Measurements from ENCODE around the gene SEMA5A.

Gene SEMA5A

GRCh38 chr5:9069650-9070049 lies 476.2 kb downstream of the SEMA5A start:
- intact Hi-C loops (cut with micrococcal nuclease), result no loop called here
- Mint-ChIP-seq H3K9me3 (peaks cover 15% of the 10 kb centered on the region), H3K4me1 (ENCODE audit: low read depth) (no peaks in the 10 kb centered on the region), H3K27ac (no peak overlapping the region), H3K36me3 (ENCODE audit: low read depth) (no peaks in the 10 kb centered on the region), H3K27me3 (no peaks in the 10 kb centered on the region), H3K4me3 (no peak overlapping the region)

DNA sequence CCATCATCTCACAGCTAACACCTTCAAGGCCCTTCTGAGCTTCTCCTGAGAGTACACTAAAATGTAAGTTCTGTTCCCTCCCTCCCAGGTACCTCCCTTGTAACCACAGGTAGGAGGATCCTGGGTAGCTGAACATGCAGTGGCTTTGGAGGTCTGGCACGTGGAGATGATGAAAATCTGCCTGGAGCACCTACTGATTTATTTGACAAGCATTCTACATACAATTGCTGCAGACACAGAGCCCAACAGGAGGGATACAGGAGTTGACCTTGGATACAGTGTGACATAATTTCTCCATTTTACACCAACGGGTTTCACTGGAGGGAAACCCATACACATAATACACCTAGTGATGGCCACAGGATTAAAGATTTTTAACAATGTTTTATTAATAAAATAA lies 478.7 kb downstream of the SEMA5A start:
- H3K9me3 Mint-ChIP-seq, result peaks cover 5% of the 10 kb centered on the region
- no peaks in the 10 kb centered on the region for H3K4me1 Mint-ChIP-seq (ENCODE audit: low read depth)
- H3K36me3 Mint-ChIP-seq (ENCODE audit: low read depth), result no peaks in the 10 kb centered on the region
- intact Hi-C loops (cut with micrococcal nuclease), result no loop called here
- H3K27me3 Mint-ChIP-seq, result no peaks in the 10 kb centered on the region
- no peak overlapping the region for H3K27ac Mint-ChIP-seq
- H3K4me3 Mint-ChIP-seq, result no peak overlapping the region

DNA sequence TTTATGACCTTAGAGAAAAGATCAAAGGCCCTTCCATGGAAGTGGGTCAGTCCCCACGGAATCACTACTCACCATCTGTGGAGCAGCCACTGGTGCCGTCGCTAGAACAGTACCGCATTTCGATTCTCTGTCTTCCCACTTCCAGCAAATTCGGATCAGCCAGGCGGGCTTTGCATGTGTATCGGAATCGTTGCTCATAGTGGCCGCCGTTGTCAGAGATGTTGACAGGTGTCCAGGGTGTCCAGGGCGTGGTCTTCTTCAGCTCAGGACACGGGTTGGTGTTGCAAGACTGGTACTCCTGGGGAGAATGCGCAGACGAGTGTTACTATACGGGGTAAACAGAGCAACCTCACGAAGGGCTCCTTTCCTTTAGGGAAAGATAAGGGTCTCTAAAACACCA lies 479.5 kb downstream of the SEMA5A start:
- intact Hi-C loops (cut with micrococcal nuclease), result no loop called here
- no peaks in the 10 kb centered on the region for H3K36me3 Mint-ChIP-seq (ENCODE audit: low read depth)
- no peaks in the 10 kb centered on the region for H3K4me1 Mint-ChIP-seq (ENCODE audit: low read depth)
- H3K9me3 Mint-ChIP-seq, result peaks cover 6% of the 10 kb centered on the region
- H3K4me3 Mint-ChIP-seq, result no peak overlapping the region
- H3K27me3 Mint-ChIP-seq, result no peaks in the 10 kb centered on the region
- H3K27ac Mint-ChIP-seq, result no peak overlapping the region

GRCh38 chr5:9063615-9064245 lies 482.1 kb downstream of the SEMA5A start:
- intact Hi-C loops (cut with micrococcal nuclease), result no loop called here
- H3K4me3 Mint-ChIP-seq, result no peak overlapping the region
- peaks cover 11% of the 10 kb centered on the region for H3K9me3 Mint-ChIP-seq
- no peak overlapping the region for H3K27ac Mint-ChIP-seq
- H3K27me3 Mint-ChIP-seq, result no peaks in the 10 kb centered on the region
- no peaks in the 10 kb centered on the region for H3K36me3 Mint-ChIP-seq (ENCODE audit: low read depth)
- no peaks in the 10 kb centered on the region for H3K4me1 Mint-ChIP-seq (ENCODE audit: low read depth)

GRCh38 chr5:9062873-9063272 lies 483.0 kb downstream of the SEMA5A start:
- Mint-ChIP-seq H3K36me3 (ENCODE audit: low read depth) (no peaks in the 10 kb centered on the region), H3K27ac (no peak overlapping the region), H3K4me1 (ENCODE audit: low read depth) (no peaks in the 10 kb centered on the region), H3K9me3 (peaks cover 11% of the 10 kb centered on the region), H3K4me3 (no peak overlapping the region), H3K27me3 (no peaks in the 10 kb centered on the region)
- intact Hi-C loops (cut with micrococcal nuclease), result no loop called here

GRCh38 chr5:9059920-9060691 lies 485.8 kb downstream of the SEMA5A start:
- Mint-ChIP-seq H3K4me3 (no peak overlapping the region), H3K27ac (no peak overlapping the region), H3K36me3 (ENCODE audit: low read depth) (no peaks in the 10 kb centered on the region), H3K4me1 (ENCODE audit: low read depth) (no peaks in the 10 kb centered on the region), H3K9me3 (peaks cover 11% of the 10 kb centered on the region), H3K27me3 (no peaks in the 10 kb centered on the region)
- intact Hi-C loops (cut with micrococcal nuclease), result no loop called here

DNA sequence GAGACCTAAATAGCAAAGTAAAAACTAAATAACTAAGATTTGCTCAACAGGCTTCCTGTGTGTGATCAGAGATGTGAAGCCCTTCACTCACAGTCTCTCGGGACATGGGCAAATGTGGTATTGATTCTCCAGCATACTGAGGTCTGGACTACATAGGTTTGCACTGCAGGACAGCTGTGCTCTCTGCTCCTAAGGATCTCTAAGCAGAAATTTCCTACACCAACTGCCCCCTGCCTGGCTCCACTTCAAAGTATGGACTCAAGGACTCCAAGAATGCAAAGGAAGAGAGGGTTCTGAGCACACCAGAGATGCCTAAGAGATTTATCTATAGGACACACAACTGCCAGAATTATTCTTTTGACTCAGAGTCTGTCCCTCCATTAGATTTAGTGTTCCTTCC lies 487.2 kb downstream of the SEMA5A start:
- Mint-ChIP-seq H3K9me3 (peaks cover 11% of the 10 kb centered on the region), H3K4me1 (ENCODE audit: low read depth) (no peaks in the 10 kb centered on the region), H3K27ac (no peak overlapping the region), H3K27me3 (no peaks in the 10 kb centered on the region), H3K4me3 (no peak overlapping the region), H3K36me3 (ENCODE audit: low read depth) (no peaks in the 10 kb centered on the region)
- intact Hi-C loops (cut with micrococcal nuclease), result no loop called here

- H3K27ac Mint-ChIP-seq, result no peak overlapping the region
- H3K9me3 Mint-ChIP-seq, result peaks cover 11% of the 10 kb centered on the region
- H3K4me3 Mint-ChIP-seq, result no peak overlapping the region
- no peaks in the 10 kb centered on the region for H3K36me3 Mint-ChIP-seq (ENCODE audit: low read depth)
- H3K4me1 Mint-ChIP-seq (ENCODE audit: low read depth), result no peaks in the 10 kb centered on the region
- intact Hi-C loops (cut with micrococcal nuclease), result no loop called here
- H3K27me3 Mint-ChIP-seq, result no peaks in the 10 kb centered on the region
Observed at GRCh38 chr5:9058161-9058560, 487.7 kb downstream of the SEMA5A start.

DNA sequence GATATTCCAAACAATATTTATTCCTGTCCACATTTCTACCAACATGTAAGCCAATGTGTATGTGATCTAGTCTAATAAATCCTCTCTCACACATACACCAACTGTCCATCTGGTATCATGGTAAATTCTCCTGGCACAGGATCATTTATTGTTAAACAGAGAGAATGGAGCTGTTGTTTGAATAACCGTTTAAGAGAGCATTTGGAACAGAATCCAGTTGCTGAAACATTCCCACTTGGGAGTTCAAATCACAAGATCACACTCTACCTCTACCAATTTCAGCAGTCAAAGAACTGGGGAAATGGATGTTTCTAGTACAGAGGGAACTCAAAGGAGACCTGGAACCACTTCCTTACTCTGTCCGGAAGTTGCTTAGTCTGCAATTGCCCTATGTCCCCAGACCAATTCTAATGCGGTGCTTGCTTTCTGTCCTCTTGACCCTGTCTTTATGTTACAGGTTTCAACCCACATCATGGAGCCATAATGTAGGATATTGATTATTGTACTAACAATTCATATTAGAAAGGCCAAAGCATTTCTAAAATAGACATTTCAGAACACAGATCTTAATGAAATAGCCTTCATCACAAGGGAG lies 488.4 kb downstream of the SEMA5A start:
- no peaks in the 10 kb centered on the region for H3K4me1 Mint-ChIP-seq (ENCODE audit: low read depth)
- H3K4me3 Mint-ChIP-seq, result no peak overlapping the region
- no peaks in the 10 kb centered on the region for H3K36me3 Mint-ChIP-seq (ENCODE audit: low read depth)
- peaks cover 11% of the 10 kb centered on the region for H3K9me3 Mint-ChIP-seq
- H3K27me3 Mint-ChIP-seq, result no peaks in the 10 kb centered on the region
- intact Hi-C loops (cut with micrococcal nuclease), result no loop called here
- no peak overlapping the region for H3K27ac Mint-ChIP-seq

- no peaks in the 10 kb centered on the region for H3K27me3 Mint-ChIP-seq
- H3K4me1 Mint-ChIP-seq (ENCODE audit: low read depth), result no peaks in the 10 kb centered on the region
- H3K36me3 Mint-ChIP-seq (ENCODE audit: low read depth), result no peaks in the 10 kb centered on the region
- intact Hi-C loops (cut with micrococcal nuclease), result no loop called here
- H3K27ac Mint-ChIP-seq, result no peak overlapping the region
- peaks cover 2% of the 10 kb centered on the region for H3K9me3 Mint-ChIP-seq
- no peak overlapping the region for H3K4me3 Mint-ChIP-seq
Observed at GRCh38 chr5:9056046-9056445, 489.8 kb downstream of the SEMA5A start.

DNA sequence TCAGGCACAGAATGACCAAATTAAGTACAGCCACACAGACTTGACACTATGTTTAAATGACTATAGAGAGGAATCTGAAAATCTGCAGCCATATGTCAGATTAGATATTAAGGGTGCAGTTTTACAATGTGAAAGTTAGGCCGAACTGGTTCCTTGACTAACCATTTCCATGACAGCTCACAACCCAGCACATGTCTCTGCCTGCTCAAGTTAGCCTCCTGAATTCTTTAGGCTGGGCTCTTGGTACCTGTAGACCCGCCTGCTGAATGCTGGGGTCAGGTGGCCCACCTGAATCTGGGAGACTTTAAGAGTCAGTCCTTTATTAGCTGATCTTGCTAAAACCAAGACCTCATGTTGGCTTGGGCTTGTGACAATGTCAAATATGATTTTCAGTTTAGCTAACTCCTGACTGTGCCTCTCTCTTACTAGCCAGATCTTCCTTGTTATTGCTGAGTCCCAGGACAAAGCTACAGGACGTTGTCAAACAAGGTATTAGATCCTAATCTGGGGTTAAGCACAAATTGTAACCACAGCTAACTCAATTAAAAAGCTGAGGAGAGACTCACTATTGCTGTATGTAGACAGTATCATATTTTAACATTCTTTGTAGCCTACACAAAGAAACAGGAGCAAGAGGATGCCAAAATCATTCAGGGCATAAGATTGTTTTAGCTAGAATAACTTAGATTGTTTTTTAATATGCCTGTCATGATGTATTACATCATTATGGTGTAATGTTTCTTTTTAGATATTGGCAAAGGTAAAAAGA lies 490.9 kb downstream of the SEMA5A start:
- Mint-ChIP-seq H3K36me3 (ENCODE audit: low read depth) (no peaks in the 10 kb centered on the region), H3K27ac (no peak overlapping the region), H3K27me3 (no peaks in the 10 kb centered on the region), H3K9me3 (no peaks in the 10 kb centered on the region), H3K4me1 (ENCODE audit: low read depth) (no peaks in the 10 kb centered on the region), H3K4me3 (no peak overlapping the region)
- intact Hi-C loops (cut with micrococcal nuclease), result no loop called here

DNA sequence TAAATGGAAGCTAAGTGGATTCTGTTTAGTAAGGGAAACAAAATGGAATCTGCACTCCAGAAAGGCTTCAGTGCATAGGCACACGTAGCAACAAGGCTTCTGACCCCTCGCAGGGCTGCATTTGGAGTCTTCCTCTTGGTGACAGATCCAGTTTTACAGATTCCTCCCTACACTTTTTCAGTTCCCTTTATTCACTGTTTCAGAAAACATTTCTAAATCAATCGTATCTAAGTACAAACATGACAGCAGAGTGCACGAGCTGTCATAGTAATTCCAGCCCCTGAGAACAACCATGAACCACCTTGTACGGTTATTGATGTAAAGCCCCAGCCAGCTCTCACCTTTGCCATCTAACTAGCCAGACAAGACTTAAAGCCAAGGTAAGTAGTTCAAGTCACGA lies 491.6 kb downstream of the SEMA5A start:
- Mint-ChIP-seq H3K4me3 (no peak overlapping the region), H3K27me3 (no peaks in the 10 kb centered on the region), H3K27ac (no peak overlapping the region), H3K36me3 (ENCODE audit: low read depth) (no peaks in the 10 kb centered on the region), H3K9me3 (no peaks in the 10 kb centered on the region), H3K4me1 (ENCODE audit: low read depth) (no peaks in the 10 kb centered on the region)
- intact Hi-C loops (cut with micrococcal nuclease), result no loop called here

DNA sequence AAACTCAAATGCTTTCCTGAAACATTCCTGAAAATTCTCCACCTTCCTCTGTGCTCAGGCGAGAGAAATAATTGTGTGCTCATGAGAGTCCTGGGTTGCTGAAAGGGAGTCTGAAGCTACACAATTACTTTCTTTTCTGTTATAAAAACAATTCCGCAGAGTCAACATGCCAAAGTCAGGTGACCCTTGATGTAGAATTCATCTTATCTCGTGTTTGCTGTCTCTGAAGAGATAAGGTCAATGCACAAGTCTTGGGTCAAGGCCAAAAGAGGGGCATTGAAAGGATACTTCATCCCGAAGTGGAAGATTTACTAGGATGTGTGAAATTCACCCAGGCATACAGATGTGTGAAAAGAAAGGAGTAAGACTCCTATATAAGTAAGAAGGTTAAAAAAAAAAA lies 493.5 kb downstream of the SEMA5A start:
- intact Hi-C loops (cut with micrococcal nuclease), result no loop called here

GRCh38 chr5:9051779-9052178 lies 494.1 kb downstream of the SEMA5A start:
- Mint-ChIP-seq H3K27me3 (no peaks in the 10 kb centered on the region), H3K9me3 (no peaks in the 10 kb centered on the region), H3K36me3 (ENCODE audit: low read depth) (no peaks in the 10 kb centered on the region), H3K4me1 (ENCODE audit: low read depth) (no peaks in the 10 kb centered on the region), H3K4me3 (no peak overlapping the region), H3K27ac (no peak overlapping the region)
- intact Hi-C loops (cut with micrococcal nuclease), result no loop called here

More for the DNA sequence above, 493.5 kb downstream of the SEMA5A start:
- no peaks in the 10 kb centered on the region for H3K9me3 Mint-ChIP-seq
- H3K36me3 Mint-ChIP-seq (ENCODE audit: low read depth), result no peaks in the 10 kb centered on the region
- H3K27me3 Mint-ChIP-seq, result no peaks in the 10 kb centered on the region
- H3K4me1 Mint-ChIP-seq (ENCODE audit: low read depth), result no peaks in the 10 kb centered on the region
- no peak overlapping the region for H3K27ac Mint-ChIP-seq
- no peak overlapping the region for H3K4me3 Mint-ChIP-seq

Measured in dendritic cell treated with granulocyte-macrophage colony-stimulating factor and Interleukin-4, amounts not matched to agents 40 ng/mL and 50 ng/mL, for 4 days (primary cell).